ENCODE measurements around the gene DOC2B.

GRCh38 chr17:227078-227945 lies 45.9 kb upstream of the DOC2B start:
- TF ChIP-seq CTCF (IDR thresholded peaks at IDR 0.05), result no peak
- no peak for TF ChIP-seq POLR2A (IDR thresholded peaks at IDR 0.05)
